Osteoblast (primary cell): ENCODE results near the gene PDE10A. TPM values are rescaled to one million over a fixed set of nuclear protein-coding genes. Genes with fewer than 3 reads are reported as not detected.
A peak's percentile ranks its signal among the peaks of the same experiment; 100 is the strongest.

Experiments used
- DNase-seq: peaks from one replicate; pipeline ENCODE4 v3.0.0; 2011; ENCODE audit warnings: low spot score, mixed read lengths; ENCODE audit not compliant: insufficient read length; ENCODE audit errors: missing footprints
- H2AFZ ChIP-seq: 2 replicates; pipeline ENCODE4 v1.6.0; 2011; ENCODE audit warnings: mild to moderate bottlenecking, low read length
- H3K27ac ChIP-seq: 2 replicates; pipeline ENCODE4 v1.5.1; 2011; ENCODE audit warnings: mild to moderate bottlenecking, low read depth, low read length, moderate library complexity
- H3K27me3 ChIP-seq: 2 replicates; pipeline ENCODE4 v1.6.0; 2012; ENCODE audit warnings: mild to moderate bottlenecking, control low read depth, inconsistent platforms, low read length, moderate library complexity; ENCODE audit not compliant: insufficient read depth
- H3K36me3 ChIP-seq: 2 replicates; pipeline ENCODE4 v1.5.1; 2011; ENCODE audit warnings: mild to moderate bottlenecking, low read length, control low read depth, moderate library complexity; ENCODE audit not compliant: insufficient read depth
- H3K4me1 ChIP-seq: 2 replicates; pipeline ENCODE4 v1.5.1; 2011; ENCODE audit warnings: mild to moderate bottlenecking, low read length, control low read depth, moderate library complexity; ENCODE audit not compliant: insufficient read depth
- H3K4me2 ChIP-seq: 2 replicates; pipeline ENCODE4 v1.6.0; 2011; ENCODE audit warnings: mild to moderate bottlenecking, low read length; ENCODE audit not compliant: insufficient read depth
- H3K4me3 ChIP-seq: fragments of 200-600 bp; sonication (generic); 3 replicates; pipeline ENCODE4 v1.5.1; 2012; ENCODE audit warnings: mild to moderate bottlenecking, low read length, inconsistent platforms; ENCODE audit not compliant: insufficient read depth
- H3K79me2 ChIP-seq: 2 replicates; pipeline ENCODE4 v1.6.0; 2012; ENCODE audit warnings: mild to moderate bottlenecking, low read length, control low read depth, inconsistent platforms; ENCODE audit not compliant: insufficient read depth
- H3K9me3 ChIP-seq: 2 replicates; pipeline ENCODE4 v1.5.1; 2011; ENCODE audit warnings: low read depth, low read length, control low read depth
- H4K20me1 ChIP-seq: 2 replicates; pipeline ENCODE4 v1.6.0; 2012; ENCODE audit warnings: mild to moderate bottlenecking, low read length, control low read depth; ENCODE audit not compliant: insufficient read depth
- CTCF ChIP-seq: IDR thresholded peaks from 2 replicates; pipeline ENCODE4 v1.5.1; 2011; ENCODE audit warnings: mild to moderate bottlenecking, low read depth, low read length, moderate library complexity; ENCODE audit errors: extremely low read depth
- total RNA-seq: library from RNA; depleted of rRNA; stranded (reverse); fragments of >200 nt; gene quantifications from 2 replicates; pipeline ENCODE4 v1.2.3, GENCODE V29; 2012

The PDE10A gene
- total RNA-seq, 1 donor = 3.3 TPM

GRCh38 chr6:165704045-165704748, 41.2 kb upstream of the PDE10A start:
- no peaks in the 10 kb centered on the region for H4K20me1 ChIP-seq
- H3K27ac ChIP-seq = no peak overlapping the region
- H3K4me1 ChIP-seq = no peaks in the 10 kb centered on the region
- H3K27me3 ChIP-seq = no peaks in the 10 kb centered on the region
- no peaks in the 10 kb centered on the region for H3K36me3 ChIP-seq
- H3K9me3 ChIP-seq = no peaks in the 10 kb centered on the region
- no peak for DNase-seq
- H3K4me2 ChIP-seq = peak overlapping the region; percentile 56
- H2AFZ ChIP-seq = no peak overlapping the region
- H3K79me2 ChIP-seq = no peaks in the 10 kb centered on the region
- no peak overlapping the region for H3K4me3 ChIP-seq
- TF ChIP-seq CTCF = no peak

- H2AFZ ChIP-seq = no peak overlapping the region
- TF ChIP-seq CTCF = no peak
- H3K36me3 ChIP-seq = no peaks in the 10 kb centered on the region
- no peak for DNase-seq
- H3K4me3 ChIP-seq = no peak overlapping the region
- H3K79me2 ChIP-seq = no peaks in the 10 kb centered on the region
- H3K9me3 ChIP-seq = no peaks in the 10 kb centered on the region
- H3K27me3 ChIP-seq = no peaks in the 10 kb centered on the region
- H3K27ac ChIP-seq = no peak overlapping the region
- no peaks in the 10 kb centered on the region for H3K4me1 ChIP-seq
- no peaks in the 10 kb centered on the region for H4K20me1 ChIP-seq
- no peak overlapping the region for H3K4me2 ChIP-seq
These were observed 39.6 kb upstream of the PDE10A start for GRCh38 chr6:165702669-165703068.

GRCh38 chr6:165701564-165702354, 38.7 kb upstream of the PDE10A start:
- H3K27ac ChIP-seq = no peak overlapping the region
- no peaks in the 10 kb centered on the region for H3K36me3 ChIP-seq
- no peaks in the 10 kb centered on the region for H3K9me3 ChIP-seq
- no peaks in the 10 kb centered on the region for H3K4me1 ChIP-seq
- no peak for DNase-seq
- no peak for TF ChIP-seq CTCF
- no peaks in the 10 kb centered on the region for H4K20me1 ChIP-seq
- no peak overlapping the region for H3K4me3 ChIP-seq
- H3K4me2 ChIP-seq = no peak overlapping the region
- no peaks in the 10 kb centered on the region for H3K79me2 ChIP-seq
- H2AFZ ChIP-seq = no peak overlapping the region
- no peaks in the 10 kb centered on the region for H3K27me3 ChIP-seq

- no peaks in the 10 kb centered on the region for H3K27me3 ChIP-seq
- H3K79me2 ChIP-seq = no peaks in the 10 kb centered on the region
- no peaks in the 10 kb centered on the region for H4K20me1 ChIP-seq
- H2AFZ ChIP-seq = no peak overlapping the region
- no peak overlapping the region for H3K4me3 ChIP-seq
- no peak for TF ChIP-seq CTCF
- no peak overlapping the region for H3K27ac ChIP-seq
- no peaks in the 10 kb centered on the region for H3K36me3 ChIP-seq
- peaks cover under 1% of the 10 kb centered on the region for H3K4me1 ChIP-seq
- no peak overlapping the region for H3K4me2 ChIP-seq
- DNase-seq = no peak
- no peaks in the 10 kb centered on the region for H3K9me3 ChIP-seq
These were observed 38.0 kb upstream of the PDE10A start for GRCh38 chr6:165701005-165701404.
